Astrocyte (in vitro differentiated cells and primary cell): Measurements from ENCODE around the gene TGM5.
"Not testable (repeated sequence)": the region's sequence is repeated elsewhere in the genome, so short reads cannot be mapped to it uniquely, and the experiment has no call there.

Experiments
- EZH2 ChIP-seq: IDR thresholded peaks from 2 replicates; pipeline ENCODE4 v1.6.1; 2012; ENCODE audit warnings: mild to moderate bottlenecking, low read length, inconsistent platforms; ENCODE audit not compliant: insufficient read depth
- TF ChIP-seq, protein P1 (sequence below): IDR thresholded peaks from 2 replicates; pipeline ENCODE4 v1.5.1; 2011; ENCODE audit warnings: low read depth, mild to moderate bottlenecking, inconsistent platforms, low read length, moderate library complexity; ENCODE audit not compliant: insufficient read depth

- TF ChIP-seq, protein P1, sequence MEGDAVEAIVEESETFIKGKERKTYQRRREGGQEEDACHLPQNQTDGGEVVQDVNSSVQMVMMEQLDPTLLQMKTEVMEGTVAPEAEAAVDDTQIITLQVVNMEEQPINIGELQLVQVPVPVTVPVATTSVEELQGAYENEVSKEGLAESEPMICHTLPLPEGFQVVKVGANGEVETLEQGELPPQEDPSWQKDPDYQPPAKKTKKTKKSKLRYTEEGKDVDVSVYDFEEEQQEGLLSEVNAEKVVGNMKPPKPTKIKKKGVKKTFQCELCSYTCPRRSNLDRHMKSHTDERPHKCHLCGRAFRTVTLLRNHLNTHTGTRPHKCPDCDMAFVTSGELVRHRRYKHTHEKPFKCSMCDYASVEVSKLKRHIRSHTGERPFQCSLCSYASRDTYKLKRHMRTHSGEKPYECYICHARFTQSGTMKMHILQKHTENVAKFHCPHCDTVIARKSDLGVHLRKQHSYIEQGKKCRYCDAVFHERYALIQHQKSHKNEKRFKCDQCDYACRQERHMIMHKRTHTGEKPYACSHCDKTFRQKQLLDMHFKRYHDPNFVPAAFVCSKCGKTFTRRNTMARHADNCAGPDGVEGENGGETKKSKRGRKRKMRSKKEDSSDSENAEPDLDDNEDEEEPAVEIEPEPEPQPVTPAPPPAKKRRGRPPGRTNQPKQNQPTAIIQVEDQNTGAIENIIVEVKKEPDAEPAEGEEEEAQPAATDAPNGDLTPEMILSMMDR: not testable (repeated sequence)
- not testable (repeated sequence) for TF ChIP-seq EZH2
These were observed 69.0 kb downstream of the TGM5 start for GRCh38 chr15:43197773-43198172.
